Fibroblast of pulmonary artery (primary cell): ENCODE measurements around the gene RAB26.
"Not testable (repeated sequence)": the region's sequence is repeated elsewhere in the genome, so short reads cannot be mapped to it uniquely, and the experiment has no call there.

Source experiments
- DNase-seq: peaks from one replicate; pipeline ENCODE4 v3.0.0-alpha.2; 2010; ENCODE audit warnings: low read depth
- H3K4me3 ChIP-seq: replicated peaks from 2 replicates; pipeline ENCODE4 v1.5.1; 2011; ENCODE audit warnings: low read depth, mild to moderate bottlenecking, control low read depth, low read length, moderate library complexity
- CTCF ChIP-seq: IDR thresholded peaks from 2 replicates; pipeline ENCODE4 v1.5.1; 2011; ENCODE audit warnings: mild to moderate bottlenecking, control low read depth, low read length, inconsistent platforms; ENCODE audit errors: missing control alignments

RAB26 gene

DNA sequence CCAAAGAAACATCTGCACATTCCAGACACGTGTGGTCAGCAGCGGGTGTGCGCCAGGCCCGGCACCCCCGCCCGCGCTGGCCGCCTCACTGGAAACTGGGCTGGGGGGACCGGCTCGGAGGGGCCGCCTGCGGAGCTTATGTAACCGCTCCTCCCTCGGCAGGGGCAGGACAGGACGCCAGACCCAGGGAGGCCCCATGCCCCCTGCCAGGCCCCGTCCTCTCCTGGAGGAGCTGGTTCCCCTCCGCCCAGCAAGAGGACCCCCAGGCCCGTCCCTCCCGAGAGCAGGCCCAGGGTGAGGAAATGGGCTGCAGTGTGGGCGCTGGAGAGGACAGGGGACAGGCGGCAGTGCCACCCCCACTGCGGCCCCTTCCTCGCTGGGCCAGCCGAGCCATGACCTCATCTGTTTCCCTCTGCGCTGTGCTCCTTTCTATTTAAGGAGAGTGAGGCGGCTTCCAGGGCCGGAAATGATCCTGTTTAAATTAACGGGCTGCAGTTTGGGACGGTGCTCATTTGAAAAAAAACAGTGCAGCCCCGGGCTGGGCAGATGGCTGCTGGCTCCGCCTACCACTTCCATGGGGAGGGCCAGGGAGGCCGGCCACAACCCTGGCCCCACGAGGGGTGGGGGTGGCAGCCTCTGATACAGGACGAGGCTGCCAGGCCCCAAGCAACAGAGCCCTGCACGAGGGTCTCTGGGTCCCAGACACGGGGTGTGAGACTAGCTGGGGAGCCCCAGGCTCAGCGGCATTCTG is 23.6 kb upstream of the RAB26 start:
- H3K4me3 ChIP-seq: peak overlapping the region; percentile 37
- DNase-seq: peak; percentile 75

- not testable (repeated sequence) for H3K4me3 ChIP-seq, DNase-seq
Observed at GRCh38 chr16:2125609-2126008, 22.8 kb upstream of the RAB26 start.

GRCh38 chr16:2126161-2126743 is 22.2 kb upstream of the RAB26 start:
- not testable (repeated sequence) for DNase-seq, H3K4me3 ChIP-seq

DNA sequence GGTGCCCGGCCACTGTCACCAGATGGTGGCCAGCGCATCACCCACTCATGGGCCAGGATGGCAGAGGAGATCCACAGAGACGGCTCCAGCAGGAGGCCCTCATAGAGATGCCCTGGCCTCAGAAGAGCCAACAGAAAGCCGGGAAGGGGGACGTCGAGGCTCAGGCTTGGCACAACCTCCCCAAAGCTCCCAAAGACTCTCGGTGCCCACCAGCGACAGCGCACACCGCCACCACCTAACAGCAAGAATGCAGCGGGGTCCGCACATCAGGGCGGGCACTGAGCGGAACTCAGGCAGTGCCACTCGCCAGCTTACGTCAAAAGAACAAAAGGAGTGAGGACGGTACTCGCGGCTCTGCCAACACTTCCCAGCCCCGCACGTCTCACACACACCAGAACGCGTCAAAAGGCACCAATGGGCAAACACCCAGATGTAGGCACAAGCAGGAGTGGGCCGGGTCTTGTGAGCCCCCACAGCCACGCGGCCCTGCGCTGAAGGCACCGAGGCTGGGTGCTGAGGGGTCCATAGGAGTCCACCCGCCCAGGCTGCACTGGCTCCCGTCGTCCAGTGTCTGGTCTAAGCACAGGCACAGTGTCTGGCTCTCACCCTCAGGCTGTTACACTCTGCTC is 21.4 kb upstream of the RAB26 start:
- not testable (repeated sequence) for DNase-seq, H3K4me3 ChIP-seq

- peak; percentile 61 for DNase-seq
- not testable (repeated sequence) for H3K4me3 ChIP-seq
Observed at GRCh38 chr16:2127630-2128280, 20.7 kb upstream of the RAB26 start.

- DNase-seq, H3K4me3 ChIP-seq: not testable (repeated sequence)
Observed at GRCh38 chr16:2129251-2129650, 19.2 kb upstream of the RAB26 start.

DNA sequence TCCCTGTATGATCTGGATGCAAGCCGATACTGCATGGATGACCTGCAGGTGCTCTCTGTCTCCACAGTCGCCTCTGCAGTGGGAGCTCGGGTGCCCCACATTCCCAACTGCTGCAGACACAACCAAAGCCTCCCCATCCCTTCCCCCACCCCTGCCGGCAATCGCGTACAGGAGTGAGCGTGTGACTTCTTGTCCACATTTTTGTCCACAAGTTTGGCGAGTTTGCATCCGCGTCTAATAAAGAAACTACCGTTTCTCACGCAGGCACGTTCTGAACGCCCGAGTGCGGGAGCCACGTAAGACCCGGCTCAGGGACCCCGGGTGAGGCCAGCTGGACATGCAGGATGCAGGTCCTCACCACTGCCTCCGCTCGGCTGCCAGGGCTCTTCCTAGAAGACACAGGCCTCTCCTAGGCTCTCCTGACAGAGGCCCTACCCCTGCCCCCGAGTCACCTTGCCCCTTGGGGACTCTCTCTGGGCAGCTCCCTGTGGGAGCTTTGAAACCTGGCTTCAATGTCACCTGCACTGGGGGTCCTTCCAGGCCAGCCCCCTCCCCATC is 18.5 kb upstream of the RAB26 start:
- H3K4me3 ChIP-seq, DNase-seq: not testable (repeated sequence)

GRCh38 chr16:2133797-2134196 is 14.6 kb upstream of the RAB26 start:
- not testable (repeated sequence) for DNase-seq
- peak overlapping the region; percentile 7 for H3K4me3 ChIP-seq

DNA sequence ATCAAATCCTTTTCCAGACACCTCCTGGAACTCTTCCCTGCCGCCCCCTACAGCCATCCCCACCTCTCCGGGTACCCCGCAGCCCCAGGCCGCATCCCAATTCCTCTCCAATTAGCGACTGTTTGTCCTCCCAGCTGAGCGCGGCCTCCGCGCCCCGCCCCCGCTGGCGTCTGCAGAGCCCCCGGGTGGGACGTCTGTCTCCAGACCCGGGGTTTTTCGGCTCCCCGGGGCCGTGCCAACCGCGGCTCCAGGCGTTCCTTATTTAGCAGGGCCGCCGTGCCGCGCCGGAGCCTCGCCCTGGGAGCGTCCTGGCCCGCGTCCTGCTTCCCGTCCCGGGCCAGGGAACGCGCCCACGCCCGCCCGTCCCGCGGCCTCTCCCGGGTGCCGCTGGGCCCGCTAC is 13.4 kb upstream of the RAB26 start:
- DNase-seq: not testable (repeated sequence)
- peak overlapping the region; percentile 56 for H3K4me3 ChIP-seq

- peak within 1 kb of the TSS; percentile 56 for H3K4me3 ChIP-seq
- DNase-seq: peak; percentile 96
Observed at GRCh38 chr16:2135770-2136490, 12.5 kb upstream of the RAB26 start, which contains the start of gene PKD1. TSS of gene PKD1 (minus strand) at chr16:2135898. CDS start at chr16:2135689, 209 bp downstream.

- no peak for DNase-seq
- no peak for TF ChIP-seq CTCF
- no peak overlapping the region for H3K4me3 ChIP-seq
Observed at GRCh38 chr16:2142942-2143877, 5.2 kb upstream of the RAB26 start.
